NCI-H2196 treated with DMSO at 0.1 percent for 48 hours (cell line): ENCODE measurements around the gene MYADML2.

Experiments used
- DNase-seq: peaks from one replicate; lab custom pipeline; 2025; ENCODE audit not compliant: unreplicated experiment; lab: John Stamatoyannopoulos, UW

MYADML2 gene

DNA sequence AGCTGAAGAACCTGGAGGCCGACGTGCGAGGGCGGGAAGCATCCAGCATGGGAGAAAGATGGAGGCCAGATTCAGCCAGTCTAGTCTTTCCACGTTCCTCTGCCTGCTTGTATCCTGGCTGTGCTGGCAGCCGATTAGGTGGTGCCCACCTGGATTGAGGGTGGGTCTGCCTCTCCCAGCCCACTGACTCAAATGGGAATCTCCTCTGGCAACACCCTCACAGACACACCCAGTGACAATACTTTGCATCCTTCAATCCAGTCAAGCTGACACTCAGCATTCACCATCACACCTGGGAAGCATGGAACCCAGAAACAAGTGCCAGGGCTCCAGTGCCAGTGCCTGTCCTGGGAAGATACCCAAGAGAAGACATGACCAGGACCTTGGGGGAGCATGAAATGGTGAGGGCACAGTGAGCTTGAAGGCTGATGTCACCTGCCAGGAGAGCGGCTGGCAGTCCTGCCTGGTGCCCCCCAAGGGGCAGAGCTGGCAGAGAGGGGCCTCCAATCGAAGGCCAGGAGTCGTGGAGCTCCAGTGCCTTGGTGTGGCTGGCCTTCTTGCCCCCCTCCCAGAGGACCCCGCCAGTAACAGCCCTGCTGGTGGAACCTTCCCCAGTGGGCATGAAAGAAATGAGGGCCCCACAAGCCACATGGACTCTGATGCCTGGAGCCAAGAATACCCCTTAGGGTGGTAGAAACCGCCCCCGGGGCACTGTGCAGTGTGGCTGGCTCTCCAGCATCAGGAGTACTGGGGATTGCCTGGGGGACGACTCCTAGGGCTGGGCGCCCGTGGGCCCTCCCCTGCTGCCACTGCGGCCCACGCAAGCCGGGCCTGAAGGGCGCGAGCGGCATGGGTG lies 45.6 kb downstream of the MYADML2 start:
- no peak for DNase-seq

DNA sequence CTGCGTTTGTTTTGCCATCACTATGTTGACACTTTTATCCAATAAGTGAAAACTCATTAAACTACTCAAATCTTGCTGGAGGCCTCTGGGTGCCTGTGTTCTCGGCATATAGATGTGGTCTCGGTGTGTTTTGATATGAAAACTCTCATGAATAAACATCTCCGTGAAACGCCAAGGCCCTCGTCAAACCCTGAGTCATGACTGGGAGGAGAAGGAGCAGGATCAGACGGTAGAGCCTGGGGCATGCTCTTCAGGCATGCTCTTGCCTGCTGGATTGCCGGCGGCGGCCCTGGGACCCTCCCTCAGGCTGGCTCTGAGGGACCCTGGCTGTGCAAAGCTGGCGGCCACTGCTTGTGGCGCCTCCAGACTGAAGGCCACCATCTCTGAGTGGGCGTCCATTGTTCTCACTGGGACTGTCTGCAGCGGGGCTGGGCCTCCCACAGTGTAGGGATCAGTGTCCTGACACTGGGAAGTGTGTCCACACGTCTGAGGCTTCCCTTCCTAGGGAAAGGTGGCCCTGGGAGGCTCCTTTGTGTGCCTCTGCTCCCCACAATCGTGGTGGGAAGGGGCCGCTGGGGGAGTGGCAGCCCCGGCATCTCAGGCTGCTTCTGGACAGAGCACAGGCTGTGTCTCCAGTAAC lies 46.7 kb downstream of the MYADML2 start:
- no peak for DNase-seq

DNA sequence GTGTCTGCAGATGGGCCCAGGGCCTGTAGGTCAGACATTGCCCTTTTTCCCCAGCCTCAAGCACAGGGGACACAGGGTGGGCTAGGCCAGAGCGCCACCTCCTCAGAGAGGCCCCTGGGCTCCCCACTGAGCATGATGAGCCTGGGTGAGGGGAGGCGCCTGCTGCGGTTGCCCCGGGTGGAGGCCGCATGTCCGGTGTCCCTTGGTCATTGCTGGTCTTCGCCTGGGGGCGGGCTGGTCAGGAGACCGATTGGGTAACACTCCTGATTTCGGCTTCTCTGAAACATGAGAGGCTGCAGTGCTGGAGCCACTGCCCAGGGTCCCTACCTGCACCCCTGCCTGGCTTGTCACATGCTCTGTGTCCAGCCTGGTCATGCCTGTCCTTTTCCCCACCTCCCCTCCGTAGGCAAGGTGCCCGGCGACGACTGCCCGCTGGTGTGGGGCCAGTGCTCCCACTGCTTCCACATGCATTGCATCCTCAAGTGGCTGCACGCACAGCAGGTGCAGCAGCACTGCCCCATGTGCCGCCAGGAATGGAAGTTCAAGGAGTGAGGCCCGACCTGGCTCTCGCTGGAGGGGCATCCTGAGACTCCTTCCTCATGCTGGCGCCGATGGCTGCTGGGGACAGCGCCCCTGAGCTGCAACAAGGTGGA lies 47.4 kb downstream of the MYADML2 start:
- DNase-seq: no peak

DNA sequence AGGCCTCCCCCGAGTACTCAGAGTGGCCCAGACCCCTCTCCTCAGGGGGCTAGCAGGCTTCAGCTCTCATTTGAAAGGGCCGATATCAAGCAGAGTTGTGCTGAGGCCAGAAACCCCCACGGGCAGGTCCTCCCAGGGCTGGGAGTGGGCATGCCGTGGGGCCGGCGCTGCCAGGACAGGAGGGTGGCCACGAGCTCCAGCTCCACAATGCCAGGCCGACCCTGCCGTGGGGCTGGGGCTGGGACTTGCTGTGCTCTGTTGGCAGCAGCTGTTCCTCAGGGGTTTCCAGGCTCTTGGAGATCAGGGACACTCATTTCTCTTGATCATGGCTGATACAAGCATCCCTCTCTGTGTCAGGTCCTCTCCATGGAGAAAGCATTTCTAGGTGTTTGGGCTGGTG lies 48.1 kb downstream of the MYADML2 start:
- DNase-seq: no peak

DNA sequence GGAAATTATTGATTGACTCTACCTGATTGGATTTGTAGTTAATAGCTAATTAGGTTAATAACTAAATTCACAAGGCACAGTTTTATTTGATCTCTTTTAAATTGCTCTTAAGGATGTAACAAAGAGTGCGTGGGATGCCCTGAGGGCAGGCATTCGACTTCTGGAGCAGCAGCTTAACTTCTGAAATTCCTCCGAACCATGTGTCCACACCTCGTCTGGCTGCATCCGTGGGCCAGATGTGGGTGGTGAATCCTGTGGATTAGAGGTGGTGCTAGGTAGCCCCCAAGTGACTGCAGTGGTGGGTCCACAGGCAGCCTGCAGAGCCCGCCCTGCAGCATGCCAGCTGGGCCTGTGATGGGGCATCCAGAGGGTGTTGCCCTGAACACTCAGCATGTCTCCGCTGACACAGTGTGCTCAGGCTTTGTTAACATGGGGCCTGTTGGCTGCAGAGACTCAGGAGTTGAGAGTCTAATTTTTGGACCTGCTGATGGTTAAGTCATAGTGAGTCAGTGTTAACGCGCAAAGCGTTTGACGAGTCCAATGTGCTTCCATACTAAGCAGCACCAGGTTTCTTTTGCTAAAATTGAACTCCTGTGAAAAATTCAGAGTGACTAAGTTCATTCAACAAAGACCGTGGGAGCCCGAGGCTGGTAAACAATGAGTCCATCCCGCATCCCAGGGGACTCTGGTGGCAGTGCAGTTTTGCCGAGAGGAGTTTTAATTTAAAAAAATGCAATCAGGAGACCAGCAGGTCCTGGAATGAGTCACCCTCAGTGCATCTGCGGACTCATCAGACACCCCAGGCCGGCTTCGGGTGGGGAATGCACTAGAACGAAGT lies 48.8 kb downstream of the MYADML2 start:
- DNase-seq: no peak

DNA sequence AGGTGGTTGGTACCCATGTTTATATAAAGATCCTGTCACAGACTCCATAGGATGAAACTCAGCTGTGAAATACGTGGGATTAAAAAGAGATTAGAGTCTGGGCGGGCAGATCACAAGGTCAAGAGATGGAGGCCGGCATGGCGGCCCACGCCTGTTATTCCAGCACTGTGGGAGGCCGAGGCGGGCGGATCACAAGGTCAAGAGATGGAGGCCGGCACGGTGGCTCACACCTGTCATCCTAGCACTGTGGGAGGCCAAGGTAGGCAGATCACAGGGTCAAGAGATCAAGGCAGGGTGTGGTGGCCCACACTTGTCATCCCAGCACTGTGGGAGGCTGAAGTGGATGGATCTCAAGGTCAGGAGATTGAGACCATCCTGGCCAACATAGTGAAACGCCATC lies 51.6 kb downstream of the MYADML2 start:
- DNase-seq: no peak

DNA sequence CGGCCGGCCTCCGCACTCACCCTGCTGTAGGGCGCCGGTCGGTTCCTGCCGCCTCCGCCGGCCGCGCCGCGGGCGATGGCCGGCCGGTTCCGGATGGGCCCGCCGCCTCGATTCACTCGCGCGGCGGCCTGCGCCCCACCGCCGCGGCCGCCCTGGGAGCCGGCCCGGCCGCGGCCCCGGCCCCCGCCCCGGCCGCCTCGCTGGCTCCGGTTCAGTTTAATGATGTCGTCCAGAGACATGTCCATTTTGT lies 55.8 kb downstream of the MYADML2 start:
- no peak for DNase-seq

DNA sequence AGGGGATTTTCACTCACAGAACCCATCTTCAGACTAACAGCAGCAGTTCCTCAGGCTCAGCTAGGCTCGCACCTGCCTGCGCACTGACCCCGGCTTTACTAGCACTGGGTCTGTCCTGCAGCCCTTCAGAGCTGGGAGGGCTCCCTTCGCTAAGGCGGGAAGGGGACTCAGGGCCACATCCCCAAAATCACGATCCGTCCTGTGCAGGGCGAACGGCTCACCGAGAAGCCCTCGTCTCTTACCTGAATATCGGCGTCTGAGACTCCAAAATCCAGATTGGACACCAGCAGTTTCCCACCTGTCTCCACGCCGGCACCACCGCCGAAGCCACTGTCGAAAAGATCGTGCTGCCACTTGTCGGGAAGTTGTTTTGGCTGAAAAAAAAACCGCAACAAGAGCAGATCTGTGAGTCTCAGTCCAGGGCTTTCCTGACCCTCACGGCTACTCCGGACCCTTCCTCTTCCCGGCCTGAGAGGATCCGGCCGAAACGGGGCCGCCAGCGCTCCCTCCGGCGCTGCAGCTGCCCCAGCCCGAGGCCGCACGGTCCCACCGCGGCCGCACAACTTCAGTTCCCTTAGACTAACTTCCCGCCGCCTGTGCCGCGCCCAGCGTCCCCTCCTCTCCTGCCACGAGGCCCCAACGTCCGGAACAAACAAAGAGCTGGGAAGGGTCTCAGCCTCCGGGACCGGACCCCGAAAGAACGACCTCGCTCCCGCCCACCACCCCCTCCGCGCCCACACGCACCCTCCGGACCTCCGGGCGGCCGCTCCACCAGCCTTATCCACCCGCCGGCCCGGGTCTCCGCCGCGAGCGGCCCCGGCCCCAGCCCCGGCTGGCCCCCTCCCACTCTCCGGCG lies 56.4 kb downstream of the MYADML2 start:
- no peak for DNase-seq
